T-helper 1 cell treated with Interleukin-12 subunit alpha and Interleukin-12 subunit beta and Interleukin-4 antibody, amounts not matched to agents 30 μg/mL and 1 μg/mL, for 36 hours (primary cell): ENCODE data around the gene KTI12.

Experiments
- H3K27ac Mint-ChIP-seq: one replicate; pipeline ENCODE4 v1.8.0; 2021; ENCODE audit warnings: mild to moderate bottlenecking, mixed read lengths
- H3K27me3 Mint-ChIP-seq: one replicate; pipeline ENCODE4 v1.8.0; 2021; ENCODE audit warnings: low read depth, mixed read lengths
- H3K36me3 Mint-ChIP-seq: one replicate; pipeline ENCODE4 v1.8.0; 2021; ENCODE audit warnings: low read depth, mixed read lengths
- H3K4me1 Mint-ChIP-seq: one replicate; pipeline ENCODE4 v1.8.0; 2021; ENCODE audit warnings: low read depth, mixed read lengths
- H3K4me3 Mint-ChIP-seq: one replicate; pipeline ENCODE4 v1.8.0; 2021; ENCODE audit warnings: mild to moderate bottlenecking, moderate library complexity, mixed read lengths
- H3K9me3 Mint-ChIP-seq: one replicate; pipeline ENCODE4 v1.8.0; 2021; ENCODE audit warnings: mixed read lengths

Gene KTI12

DNA sequence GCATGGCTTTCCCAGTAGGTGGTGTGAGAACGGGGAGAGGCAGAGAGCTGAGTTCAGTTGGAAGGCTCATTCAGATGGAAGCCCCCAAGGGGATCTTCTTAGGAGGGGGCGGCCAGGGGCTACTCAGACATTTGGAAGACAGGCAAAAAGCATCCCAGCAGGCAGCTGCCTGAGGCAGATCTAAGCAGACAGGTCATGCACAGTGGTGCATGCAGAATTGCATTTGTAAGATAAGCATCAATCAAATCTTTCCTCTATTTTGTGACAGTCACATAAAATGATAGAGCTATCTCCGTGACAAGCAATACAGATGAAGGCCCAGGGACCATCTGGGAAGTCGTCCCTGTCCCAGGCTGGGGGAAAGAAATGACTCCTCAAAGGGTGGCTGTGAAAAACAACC, 46.9 kb downstream of the KTI12 start:
- H3K27ac Mint-ChIP-seq = no peak overlapping the region
- no peaks in the 10 kb centered on the region for H3K9me3 Mint-ChIP-seq
- peaks cover 39% of the 10 kb centered on the region for H3K27me3 Mint-ChIP-seq
- H3K4me3 Mint-ChIP-seq = no peak overlapping the region
- H3K36me3 Mint-ChIP-seq = no peaks in the 10 kb centered on the region
- peaks cover 8% of the 10 kb centered on the region for H3K4me1 Mint-ChIP-seq

DNA sequence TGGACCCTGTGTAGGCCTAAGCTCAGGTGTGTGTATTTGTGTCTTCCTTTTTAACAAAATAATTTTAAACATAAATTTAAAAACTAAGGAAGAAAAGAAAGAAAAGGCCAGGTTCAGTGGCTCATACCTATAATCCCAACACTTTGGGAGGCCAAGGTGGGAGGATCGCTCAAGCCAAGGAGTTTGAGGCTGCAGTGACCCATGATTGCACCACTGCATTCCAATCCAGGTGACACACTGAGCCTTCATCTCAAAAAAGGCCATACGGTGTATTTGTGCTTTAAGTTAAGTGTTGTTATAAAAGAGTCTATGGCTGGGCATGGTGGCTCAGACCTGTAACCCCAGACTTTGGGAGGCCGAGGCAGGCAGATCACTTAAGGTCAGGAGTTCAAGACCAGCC, 51.4 kb downstream of the KTI12 start:
- Mint-ChIP-seq H3K9me3 (no peaks in the 10 kb centered on the region), H3K36me3 (no peaks in the 10 kb centered on the region), H3K4me3 (no peak overlapping the region), H3K27ac (no peak overlapping the region), H3K27me3 (peaks cover 13% of the 10 kb centered on the region), H3K4me1 (no peaks in the 10 kb centered on the region)
